Astrocyte of the spinal cord (primary cell): ENCODE measurements around the gene CHML.

Experiments
- DNase-seq: peaks from one replicate; pipeline ENCODE4 v3.0.0; 2011; ENCODE audit warnings: low read depth, low spot score
- H3K4me3 ChIP-seq: 2 replicates; pipeline ENCODE4 v1.5.1; 2011; ENCODE audit warnings: low read depth, mild to moderate bottlenecking, low read length, moderate library complexity
- CTCF ChIP-seq: IDR thresholded peaks from 2 replicates; pipeline ENCODE4 v1.5.1; 2012; ENCODE audit warnings: low read depth, mild to moderate bottlenecking, low read length, inconsistent platforms
- in situ Hi-C: cut with HindIII; loops from 2 replicates; pipeline ENCODE4 v1.10.0; 2017; ENCODE audit warnings: low sequenced_read_pairs

The CHML gene

GRCh38 chr1:241607497-241607896 is 32.7 kb downstream of the CHML start:
- no peak for DNase-seq
- no peak for TF ChIP-seq CTCF
- in situ Hi-C loops, result no loop called here
- H3K4me3 ChIP-seq, result no peak overlapping the region

GRCh38 chr1:241606544-241606943 is 33.6 kb downstream of the CHML start:
- TF ChIP-seq CTCF, result no peak
- in situ Hi-C loops, result no loop called here
- DNase-seq, result peak; percentile 46
- H3K4me3 ChIP-seq, result no peak overlapping the region

GRCh38 chr1:241605146-241605805 is 34.9 kb downstream of the CHML start:
- in situ Hi-C loops, result no loop called here
- no peak for DNase-seq
- TF ChIP-seq CTCF, result peak; percentile 41
- no peak overlapping the region for H3K4me3 ChIP-seq

- in situ Hi-C loops, result no loop called here
- TF ChIP-seq CTCF, result no peak
- no peak overlapping the region for H3K4me3 ChIP-seq
- DNase-seq, result peak; percentile 86
These were observed 36.4 kb downstream of the CHML start for GRCh38 chr1:241603731-241604245.

GRCh38 chr1:241600496-241600901 is 39.7 kb downstream of the CHML start:
- H3K4me3 ChIP-seq, result no peak overlapping the region
- TF ChIP-seq CTCF, result no peak
- peak; percentile 50 for DNase-seq
- in situ Hi-C loops, result no loop called here

GRCh38 chr1:241598249-241598648 is 41.9 kb downstream of the CHML start:
- H3K4me3 ChIP-seq, result no peak overlapping the region
- no peak for TF ChIP-seq CTCF
- no peak for DNase-seq
- in situ Hi-C loops, result no loop called here
